Common myeloid progenitor, CD34-positive (primary cell): Measurements from ENCODE around the gene CABP7.
A peak's percentile ranks its signal among the peaks of the same experiment; 100 is the strongest.

ENCODE experiments used
- CTCF ChIA-PET: fragments of 350-600 bp; sonication (Branson Sonifier 250); formaldehyde crosslinking; loops from one replicate; lab custom pipeline; 2021; ENCODE audit warnings: antibody characterized with exemption; lab: Charles Lee
- POLR2A ChIA-PET: fragments of 350-600 bp; sonication (Branson Sonifier 250); formaldehyde crosslinking; loops from one replicate; lab custom pipeline; 2021; ENCODE audit warnings: antibody characterized with exemption; lab: Charles Lee
- DNase-seq, 3 donors: peaks; one replicate each; pipeline versions ENCODE4 v3.0.0 to v3.0.0-alpha.2; 2013
- H3K27ac ChIP-seq, 2 experiments: 1 replicate in 1 of 2; 2 replicates in 1 of 2; pipeline ENCODE4 v1.7.0; 2013; ENCODE audit warnings: inconsistent platforms in 2 of 2, low read length in 2 of 2, mild to moderate bottlenecking in 2 of 2, low read depth in 1 of 2, moderate library complexity in 1 of 2; ENCODE audit not compliant: severe bottlenecking in 2 of 2, insufficient read depth in 1 of 2, poor library complexity in 1 of 2
- H3K27me3 ChIP-seq, 5 experiments: replicated peaks in 2 of 5; 1 replicate in 3 of 5; 2 replicates in 2 of 5; pipeline versions ENCODE4 v1.6.1 to v1.7.0; 2013; ENCODE audit warnings: low read length in 4 of 5, mild to moderate bottlenecking in 2 of 5, moderate library complexity in 2 of 5, inconsistent platforms in 1 of 5; ENCODE audit not compliant: insufficient read depth in 5 of 5, control insufficient read depth in 4 of 5
- H3K36me3 ChIP-seq, 4 experiments: 1 replicate in 2 of 4; 2 replicates in 2 of 4; pipeline versions ENCODE4 v1.6.1 to v1.7.0; 2013; ENCODE audit warnings: low read length in 3 of 4, control low read depth in 1 of 4, mild to moderate bottlenecking in 1 of 4; ENCODE audit not compliant: control insufficient read depth in 4 of 4, insufficient read depth in 4 of 4
- H3K4me1 ChIP-seq, 4 experiments: 1 replicate in 3 of 4; 2 replicates in 1 of 4; pipeline versions ENCODE4 v1.6.1 to v1.7.1; 2013; ENCODE audit warnings: low read length in 3 of 4, mild to moderate bottlenecking in 3 of 4, control low read depth in 1 of 4, inconsistent platforms in 1 of 4, moderate library complexity in 1 of 4; ENCODE audit not compliant: control insufficient read depth in 4 of 4, insufficient read depth in 4 of 4; ENCODE audit errors: control extremely low read depth in 1 of 4
- H3K4me3 ChIP-seq, 7 experiments: 1 replicate in 4 of 7; 2 replicates in 3 of 7; pipeline versions ENCODE4 v1.5.1 to v1.7.0; 2013; ENCODE audit warnings: mild to moderate bottlenecking in 7 of 7, low read length in 6 of 7, moderate library complexity in 6 of 7, inconsistent platforms in 2 of 7, low read depth in 2 of 7, control low read depth in 1 of 7; ENCODE audit not compliant: insufficient read depth in 4 of 7, control insufficient read depth in 1 of 7; ENCODE audit errors: extremely low read depth in 1 of 7
- H3K9me3 ChIP-seq, 5 experiments: 1 replicate in 4 of 5; 2 replicates in 1 of 5; pipeline versions ENCODE4 v1.6.1 to v1.7.1; 2013; ENCODE audit warnings: low read length in 4 of 5, mild to moderate bottlenecking in 2 of 5, inconsistent platforms in 1 of 5, low read depth in 1 of 5, moderate library complexity in 1 of 5; ENCODE audit not compliant: control insufficient read depth in 4 of 5, insufficient read depth in 2 of 5; ENCODE audit errors: control extremely low read depth in 1 of 5
- WGBS: methylation state at CpG from one replicate; pipeline ENCODE4 v1.1.5; 2013; ENCODE audit not compliant: insufficient coverage; 5-methylcytosine and 5-hydroxymethylcytosine counted together

CABP7 gene

GRCh38 chr22:29734838-29735237 is 15.0 kb downstream of the CABP7 start:
- ChIA-PET CTCF (interaction anchor here (1.0 kb wide), 1 partner anchor 10 kb away, joined by 3 read pairs; no protein-coding TSS in a partner anchor), POLR2A (no interaction called here)
- DNase-seq = no peak
- peak overlapping the region; percentile 89 to 96 for H3K27ac ChIP-seq
- no peaks in the 10 kb centered on the region for H3K27me3 ChIP-seq
- WGBS = 87% methylated on average over 6 of the region's 9 CpGs
- no peaks in the 10 kb centered on the region for H3K9me3 ChIP-seq
- peaks cover 0 to 27% (median 15%) of the 10 kb centered on the region in 4 experiments for H3K36me3 ChIP-seq
- no peak overlapping the region for H3K4me3 ChIP-seq
- H3K4me1 ChIP-seq = peaks cover 0 to 32% (median 14%) of the 10 kb centered on the region in 4 experiments

- H3K27me3 ChIP-seq = no peaks in the 10 kb centered on the region
- DNase-seq = no peak
- H3K36me3 ChIP-seq = peaks cover 0 to 31% (median 16%) of the 10 kb centered on the region in 4 experiments
- H3K9me3 ChIP-seq = no peaks in the 10 kb centered on the region
- H3K4me3 ChIP-seq = no peak overlapping the region
- ChIA-PET POLR2A (no interaction called here), CTCF (no interaction called here)
- no peak overlapping the region for H3K27ac ChIP-seq
- peaks cover 0 to 32% (median 14%) of the 10 kb centered on the region in 4 experiments for H3K4me1 ChIP-seq
- 100% methylated on average over 1 of the region's 1 CpG for WGBS
These were observed 15.6 kb downstream of the CABP7 start for GRCh38 chr22:29735416-29735815.

DNA sequence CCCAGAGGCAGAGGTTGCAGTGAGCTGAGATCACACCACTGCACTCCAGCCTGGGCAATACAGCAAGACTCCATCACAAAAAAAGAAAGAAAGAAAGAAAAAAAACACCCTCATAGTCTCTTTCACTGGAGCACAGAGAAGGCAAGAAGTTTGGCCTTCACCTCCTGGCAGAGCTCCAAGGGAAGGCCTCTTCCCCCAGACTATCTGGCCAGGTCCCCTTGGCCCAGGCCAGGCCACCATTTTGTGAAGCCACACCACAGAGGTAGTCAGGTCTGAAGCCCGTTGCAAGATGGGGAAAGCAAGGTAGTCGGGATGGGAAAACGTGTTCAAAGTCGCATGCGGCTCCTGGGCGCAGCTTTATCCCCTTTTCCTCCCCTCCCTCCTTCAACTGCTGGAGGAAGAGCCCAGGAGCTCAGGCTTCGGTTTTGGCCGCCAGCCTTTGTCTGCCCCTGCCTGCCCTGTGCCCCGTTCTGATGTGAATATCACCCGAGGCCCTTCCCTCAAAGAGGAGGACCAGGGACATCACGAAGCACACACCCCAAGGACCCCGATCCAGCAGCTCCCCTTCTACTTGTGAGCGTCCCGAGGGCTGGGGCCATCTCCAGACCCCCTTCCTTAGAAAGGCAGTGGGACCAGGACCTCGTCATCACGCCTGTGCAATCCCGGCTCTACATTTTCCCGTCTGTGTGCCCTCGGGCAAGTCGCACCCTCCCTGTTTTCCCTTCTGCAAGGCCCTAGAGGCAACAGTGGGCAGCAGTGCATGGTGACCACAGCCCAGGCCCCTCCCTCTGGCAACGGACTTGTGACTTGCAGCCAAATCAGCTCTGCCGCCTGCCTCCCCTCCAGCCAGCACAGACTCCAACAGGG is 17.7 kb downstream of the CABP7 start:
- no peak overlapping the region for H3K27ac ChIP-seq
- CTCF ChIA-PET = interaction anchor here (1.1 to 1.6 kb wide), 3 partner anchors 10 to 36 kb away, joined by 3 to 5 read pairs (median 3); no protein-coding TSS in a partner anchor
- 93% methylated on average over 17 of the region's 22 CpGs for WGBS

GRCh38 chr22:29738118-29738815 is 18.5 kb downstream of the CABP7 start:
- CTCF ChIA-PET = interaction anchor here (0.7 to 1.6 kb wide), 4 partner anchors 11 to 37 kb away, joined by 3 to 5 read pairs (median 3); no protein-coding TSS in a partner anchor

More for the DNA sequence above, 17.7 kb downstream of the CABP7 start:
- no peak for DNase-seq
- Histone ChIP-seq H3K27me3 (no peaks in the 10 kb centered on the region), H3K4me3 (no peak overlapping the region), H3K36me3 (peaks cover 0 to 33% (median 16%) of the 10 kb centered on the region in 4 experiments), H3K9me3 (no peaks in the 10 kb centered on the region), H3K4me1 (peaks cover 0 to 37% (median 15%) of the 10 kb centered on the region in 4 experiments)
- POLR2A ChIA-PET = no interaction called here

GRCh38 chr22:29739346-29739875 is 19.6 kb downstream of the CABP7 start:
- H3K4me3 ChIP-seq = no peak overlapping the region
- no peak overlapping the region for H3K27ac ChIP-seq
- H3K4me1 ChIP-seq = peaks cover 0 to 20% (median 6%) of the 10 kb centered on the region in 4 experiments
- WGBS = 99% methylated on average over 17 of the region's 17 CpGs
- ChIA-PET CTCF (interaction anchor here (0.7 to 1.9 kb wide), 4 partner anchors 12 to 266 kb away, joined by 3 to 5 read pairs (median 3); no protein-coding TSS in a partner anchor), POLR2A (no interaction called here)
- no peaks in the 10 kb centered on the region for H3K27me3 ChIP-seq
- no peak for DNase-seq
- peaks cover 0 to 33% (median 16%) of the 10 kb centered on the region in 4 experiments for H3K36me3 ChIP-seq
- no peaks in the 10 kb centered on the region for H3K9me3 ChIP-seq

More at GRCh38 chr22:29738118-29738815, 18.5 kb downstream of the CABP7 start:
- WGBS = 94% methylated on average over 9 of the region's 15 CpGs
- Histone ChIP-seq H3K27ac (no peak overlapping the region), H3K4me1 (peaks cover 0 to 31% (median 12%) of the 10 kb centered on the region in 4 experiments), H3K9me3 (no peaks in the 10 kb centered on the region), H3K27me3 (no peaks in the 10 kb centered on the region), H3K4me3 (no peak overlapping the region), H3K36me3 (peaks cover 0 to 33% (median 16%) of the 10 kb centered on the region in 4 experiments)
- POLR2A ChIA-PET = no interaction called here
- DNase-seq = no peak

DNA sequence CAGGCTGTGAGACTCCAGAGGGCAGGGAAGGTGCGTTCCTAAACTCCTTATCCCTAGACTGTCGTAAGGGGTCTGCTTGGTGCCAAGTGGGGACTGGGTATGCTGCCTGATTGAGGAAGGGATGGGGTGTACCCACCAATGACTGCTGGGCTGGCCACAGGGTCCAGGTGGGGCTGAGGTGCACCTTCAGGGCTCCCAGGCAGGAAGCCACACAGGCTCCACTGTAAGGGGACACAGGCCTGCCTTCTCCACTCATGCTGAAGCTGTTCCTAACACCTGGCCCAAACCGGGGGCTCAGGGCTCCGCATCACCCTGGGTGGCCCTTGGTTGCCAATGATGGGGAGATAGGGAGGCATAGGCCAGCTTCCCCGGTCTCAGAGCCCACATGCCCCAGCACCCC is 20.4 kb downstream of the CABP7 start:
- Histone ChIP-seq H3K4me3 (no peak overlapping the region), H3K27me3 (no peaks in the 10 kb centered on the region), H3K4me1 (peaks cover 0 to 12% (median 2%) of the 10 kb centered on the region in 4 experiments), H3K36me3 (peaks cover 0 to 37% (median 16%) of the 10 kb centered on the region in 4 experiments), H3K27ac (no peak overlapping the region), H3K9me3 (no peaks in the 10 kb centered on the region)
- no peak for DNase-seq
- ChIA-PET CTCF (interaction anchor here (0.8 to 1.9 kb wide), 3 partner anchors 11 to 265 kb away, joined by 3 to 5 read pairs (median 3); no protein-coding TSS in a partner anchor), POLR2A (no interaction called here)
- 95% methylated on average over 4 of the region's 5 CpGs for WGBS
